ENCODE measurements around the gene MGAT4B. TPM values are rescaled to one million over a fixed set of nuclear protein-coding genes. Genes with fewer than 3 reads are reported as not detected.

The MGAT4B gene
- total RNA-seq, 1 donor from 2014 or later: 185 TPM

DNA sequence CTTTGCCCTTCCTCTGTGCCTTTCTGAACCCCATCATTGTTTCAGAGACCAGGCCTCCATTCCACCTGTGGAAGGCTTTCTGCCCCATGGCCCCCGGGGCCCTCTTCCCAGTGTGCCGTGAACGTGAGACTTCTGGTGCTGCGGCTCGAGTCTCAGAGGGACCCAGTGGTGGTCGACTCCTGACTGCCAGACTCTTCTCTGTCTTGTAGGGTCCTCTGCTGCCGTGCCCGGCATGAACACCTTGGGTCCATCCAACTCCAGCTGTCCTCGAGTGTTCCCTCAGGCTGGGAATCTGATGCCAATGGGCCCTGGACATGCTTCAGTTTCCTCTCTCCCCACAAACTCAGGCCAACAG lies 33.0 kb downstream of the MGAT4B start:
- no peak for DNase-seq (ENCODE audit: low read depth, low spot score)

DNA sequence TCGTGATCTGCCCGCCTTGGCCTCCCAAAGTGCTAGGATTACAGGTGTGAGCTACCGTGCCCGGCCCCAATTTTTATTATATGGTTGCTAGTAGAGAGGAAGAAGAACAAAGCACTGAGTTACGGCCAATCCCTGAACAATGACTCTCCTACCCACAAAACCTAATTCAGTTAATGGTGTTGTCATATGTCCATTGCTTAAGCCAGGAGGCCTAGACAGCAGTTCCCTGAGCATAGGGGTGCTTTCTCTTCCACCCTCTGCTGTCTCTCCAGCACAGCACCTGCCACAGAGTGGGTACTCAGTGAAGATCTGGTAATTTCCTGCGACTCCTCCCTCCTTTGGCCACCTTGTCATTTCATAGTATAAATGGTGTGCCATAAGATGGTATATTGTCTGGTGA lies 34.3 kb downstream of the MGAT4B start:
- DNase-seq (ENCODE audit: low read depth, low spot score): no peak

DNA sequence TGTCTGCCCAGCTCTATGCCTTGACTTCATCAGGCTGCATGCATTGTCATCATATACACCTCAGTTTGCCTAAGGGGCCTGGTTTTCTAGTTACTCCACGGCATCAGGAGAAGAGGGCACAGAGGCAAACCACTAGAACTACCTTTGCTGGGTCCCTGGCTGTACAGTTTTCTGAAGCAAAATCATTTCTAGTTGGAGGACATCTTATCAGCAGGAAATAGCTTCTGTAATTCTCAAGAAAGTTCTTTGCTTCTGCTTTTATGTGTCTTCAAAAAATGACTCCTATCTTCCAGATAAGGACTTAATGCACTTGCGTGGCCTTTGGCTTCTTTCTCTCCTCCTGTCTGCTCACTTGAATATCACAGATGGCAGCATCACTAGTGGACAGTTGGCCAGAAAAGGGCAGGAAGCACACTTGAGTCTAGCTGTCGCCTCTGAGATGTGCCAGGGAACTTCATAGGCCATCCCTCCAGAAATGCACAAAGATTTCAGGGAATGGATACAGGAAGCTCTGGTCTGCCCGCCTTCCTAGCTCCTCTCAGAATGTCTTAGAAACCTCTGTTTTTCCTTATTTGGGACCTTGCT lies 35.3 kb downstream of the MGAT4B start:
- no peak for DNase-seq (ENCODE audit: low read depth, low spot score)

DNA sequence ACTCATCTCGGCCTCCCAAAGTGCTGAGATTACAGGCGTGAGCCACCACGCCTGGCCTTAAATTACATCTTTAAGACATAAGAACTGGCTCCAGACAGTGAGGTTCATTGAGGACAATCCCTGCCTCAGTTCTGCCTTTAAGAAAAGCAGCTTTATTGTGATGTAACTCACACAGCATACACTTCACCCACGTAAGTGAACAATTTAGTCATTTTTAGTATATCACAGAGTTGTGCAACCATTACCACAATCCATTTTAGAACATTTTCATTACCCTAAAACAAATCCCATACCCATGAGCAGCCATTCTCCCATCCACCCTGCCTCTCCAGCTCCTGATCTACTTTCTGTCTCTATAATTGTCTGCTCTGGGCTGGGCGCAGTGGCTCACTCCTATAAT lies 36.9 kb downstream of the MGAT4B start:
- DNase-seq (ENCODE audit: low read depth, low spot score): no peak

DNA sequence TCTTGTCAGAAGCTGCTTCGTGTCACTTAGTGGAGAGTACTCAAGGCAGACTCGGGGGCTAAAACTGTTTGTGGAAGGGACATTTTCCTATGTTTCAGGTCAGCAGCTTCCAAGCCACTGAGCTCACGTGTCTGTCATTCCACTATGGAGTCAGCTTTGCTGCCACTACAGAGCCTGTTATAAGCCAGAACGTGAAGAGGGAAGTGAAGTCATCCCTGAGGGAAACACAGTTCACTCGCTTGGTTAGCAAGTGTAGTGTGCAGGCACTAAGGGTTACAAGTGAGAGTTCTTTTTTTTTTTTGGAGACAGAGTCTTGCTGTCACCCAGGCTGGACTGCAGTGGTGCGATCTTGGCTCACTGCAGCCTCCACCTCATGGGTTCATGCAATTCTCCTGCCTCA lies 37.4 kb downstream of the MGAT4B start:
- DNase-seq (ENCODE audit: low read depth, low spot score): no peak

DNA sequence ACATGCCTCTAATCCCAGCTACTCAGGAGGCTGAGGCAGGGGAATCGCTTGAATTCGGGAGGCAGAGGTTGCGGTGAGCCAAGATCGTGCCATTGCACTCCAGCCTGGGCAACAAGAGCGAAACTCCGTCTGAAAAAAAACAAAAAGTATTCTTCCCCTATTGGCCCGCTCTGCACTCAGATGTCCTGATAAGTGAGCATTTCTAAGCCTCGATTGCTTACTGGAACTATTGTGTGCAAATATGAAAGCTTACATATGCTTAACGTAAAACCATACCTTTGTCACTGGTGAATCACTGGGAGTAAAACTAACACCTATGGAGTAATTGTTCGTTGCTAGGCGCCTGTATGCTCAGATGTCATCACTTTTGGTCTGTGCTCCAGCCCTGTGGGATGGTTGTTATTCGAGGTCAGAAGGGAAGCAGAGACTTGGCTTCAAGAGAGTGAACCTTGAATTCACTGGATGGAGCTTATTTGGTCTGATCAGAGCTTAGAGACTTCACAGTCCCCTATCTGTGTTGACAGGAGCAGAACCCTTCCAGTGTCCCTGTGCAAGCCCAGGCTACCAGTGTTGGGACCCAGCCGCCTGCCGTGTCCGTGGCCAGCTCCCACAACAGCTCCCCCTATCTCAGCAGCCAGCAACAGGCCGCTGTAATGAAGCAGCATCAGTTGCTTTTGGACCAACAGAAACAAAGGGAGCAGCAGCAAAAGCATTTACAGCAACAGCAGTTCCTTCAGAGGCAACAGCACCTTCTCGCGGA lies 38.2 kb downstream of the MGAT4B start:
- DNase-seq (ENCODE audit: low read depth, low spot score): no peak

DNA sequence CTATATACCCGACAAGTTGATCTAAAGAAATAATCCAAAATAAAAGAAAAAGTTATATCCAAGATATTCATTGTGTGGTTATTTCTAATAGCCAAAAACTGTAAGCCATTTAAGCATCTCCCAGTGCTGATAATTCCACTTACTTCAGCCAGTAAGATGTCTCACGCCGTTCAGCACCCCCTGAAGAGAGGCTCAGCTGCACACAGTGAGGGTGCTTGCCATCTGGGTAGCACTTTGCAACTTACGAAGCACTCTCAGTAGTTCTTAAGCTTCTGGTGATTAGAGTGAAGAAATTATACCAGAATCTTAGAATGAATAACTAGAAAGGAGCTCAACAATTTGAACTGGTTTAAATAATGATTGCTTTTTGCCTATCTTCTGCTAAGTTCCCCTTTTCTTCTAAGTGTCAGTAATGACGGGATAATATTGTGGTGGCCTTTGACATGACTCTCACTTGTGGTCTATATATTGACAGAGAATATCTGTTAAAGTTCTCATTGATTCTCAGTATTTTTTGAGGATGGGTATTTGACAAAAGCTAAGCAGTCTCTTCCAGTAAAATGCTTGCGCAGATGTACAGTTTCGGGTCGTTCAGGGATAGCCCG lies 39.1 kb downstream of the MGAT4B start:
- no peak for DNase-seq (ENCODE audit: low read depth, low spot score)

DNA sequence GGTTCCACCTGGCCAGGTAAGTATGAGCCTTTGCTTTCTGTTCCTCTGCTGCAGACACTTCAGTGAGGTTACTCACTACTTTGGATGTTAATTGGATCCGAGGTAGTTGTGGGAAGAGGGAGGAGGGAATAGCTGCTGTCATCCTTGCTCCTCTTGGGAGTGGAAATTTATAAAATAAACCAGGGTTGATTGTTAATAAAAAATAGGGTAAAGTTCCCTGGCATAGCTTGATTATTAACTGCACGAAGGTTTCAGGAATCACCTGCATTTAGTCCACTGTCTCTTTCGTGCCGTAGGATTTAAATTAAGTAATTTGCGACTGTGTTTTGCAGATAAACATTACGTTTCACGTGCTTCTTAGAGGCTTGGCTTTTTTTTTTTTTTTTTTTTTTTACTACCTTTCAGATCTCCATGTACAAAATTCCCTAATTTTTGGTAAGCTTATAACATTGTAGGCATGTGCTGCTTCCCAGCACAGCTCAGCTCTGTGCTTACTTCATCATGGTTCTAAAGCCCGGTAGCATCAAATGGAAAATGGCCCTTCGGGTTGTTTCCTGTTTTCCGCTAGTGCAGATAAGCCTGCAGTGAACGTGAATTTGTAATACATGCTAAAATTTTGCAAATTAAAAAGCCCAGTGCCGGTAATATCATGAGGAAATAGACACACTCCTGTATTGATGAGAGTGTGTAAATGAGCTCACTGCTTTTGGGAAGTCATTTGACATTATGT lies 39.8 kb downstream of the MGAT4B start:
- no peak for DNase-seq (ENCODE audit: low read depth, low spot score)

DNA sequence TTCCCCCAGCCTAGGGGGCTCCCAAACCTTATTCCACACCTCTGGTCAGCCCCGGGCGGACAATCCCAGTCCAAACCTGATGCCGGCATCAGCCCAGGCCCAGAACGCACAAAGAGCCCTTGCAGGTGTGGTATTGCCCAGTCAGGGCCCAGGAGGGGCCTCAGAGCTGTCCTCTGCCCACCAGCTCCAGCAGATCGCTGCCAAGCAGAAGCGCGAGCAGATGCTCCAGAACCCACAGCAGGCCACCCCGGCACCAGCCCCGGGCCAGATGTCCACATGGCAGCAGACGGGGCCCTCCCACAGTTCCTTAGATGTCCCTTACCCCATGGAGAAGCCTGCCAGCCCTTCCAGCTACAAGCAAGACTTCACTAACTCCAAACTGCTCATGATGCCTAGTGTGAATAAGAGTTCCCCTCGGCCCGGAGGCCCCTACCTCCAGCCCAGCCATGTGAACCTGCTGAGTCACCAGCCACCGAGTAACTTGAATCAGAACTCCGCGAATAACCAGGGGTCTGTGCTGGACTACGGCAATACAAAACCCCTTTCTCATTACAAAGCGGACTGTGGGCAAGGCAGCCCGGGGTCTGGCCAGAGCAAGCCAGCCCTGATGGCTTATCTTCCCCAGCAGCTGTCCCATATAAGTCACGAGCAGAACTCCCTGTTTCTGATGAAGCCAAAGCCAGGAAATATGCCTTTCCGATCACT lies 40.5 kb downstream of the MGAT4B start:
- peak; percentile 27 for DNase-seq (ENCODE audit: low read depth, low spot score)

DNA sequence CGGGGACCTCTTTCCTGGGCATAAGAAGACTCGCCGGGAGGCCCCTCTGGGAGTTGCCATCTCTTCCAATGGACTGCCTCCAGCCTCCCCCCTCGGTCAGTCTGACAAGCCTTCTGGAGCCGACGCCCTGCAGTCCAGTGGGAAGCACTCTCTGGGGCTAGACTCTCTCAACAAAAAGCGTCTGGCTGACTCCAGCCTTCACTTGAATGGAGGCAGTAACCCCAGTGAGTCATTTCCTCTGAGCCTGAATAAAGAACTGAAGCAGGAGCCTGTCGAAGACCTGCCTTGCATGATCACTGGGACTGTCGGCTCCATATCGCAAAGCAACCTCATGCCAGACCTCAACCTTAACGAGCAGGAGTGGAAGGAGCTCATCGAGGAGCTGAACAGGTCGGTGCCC lies 41.3 kb downstream of the MGAT4B start:
- peak; percentile 75 for DNase-seq (ENCODE audit: low read depth, low spot score)

DNA sequence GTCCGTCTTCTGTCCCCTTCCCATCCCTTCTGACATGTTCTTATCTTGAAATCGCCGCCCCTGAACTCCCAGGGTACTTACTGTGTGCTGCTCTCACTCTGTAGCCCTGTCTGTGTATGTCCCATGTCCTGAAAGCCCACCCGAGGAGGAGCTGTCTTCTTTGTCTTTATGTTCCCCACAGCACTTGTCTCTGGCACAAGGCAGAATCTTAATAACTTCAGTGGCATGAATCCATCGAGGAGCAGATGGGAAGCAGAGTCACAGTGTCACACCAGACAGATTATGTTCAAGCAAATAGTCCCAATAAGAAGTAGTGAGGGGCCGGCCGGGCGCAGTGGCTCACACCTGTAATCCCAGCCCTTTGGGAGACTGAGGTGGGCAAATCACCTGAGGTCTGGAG lies 42.6 kb downstream of the MGAT4B start:
- DNase-seq (ENCODE audit: low read depth, low spot score): no peak

DNA sequence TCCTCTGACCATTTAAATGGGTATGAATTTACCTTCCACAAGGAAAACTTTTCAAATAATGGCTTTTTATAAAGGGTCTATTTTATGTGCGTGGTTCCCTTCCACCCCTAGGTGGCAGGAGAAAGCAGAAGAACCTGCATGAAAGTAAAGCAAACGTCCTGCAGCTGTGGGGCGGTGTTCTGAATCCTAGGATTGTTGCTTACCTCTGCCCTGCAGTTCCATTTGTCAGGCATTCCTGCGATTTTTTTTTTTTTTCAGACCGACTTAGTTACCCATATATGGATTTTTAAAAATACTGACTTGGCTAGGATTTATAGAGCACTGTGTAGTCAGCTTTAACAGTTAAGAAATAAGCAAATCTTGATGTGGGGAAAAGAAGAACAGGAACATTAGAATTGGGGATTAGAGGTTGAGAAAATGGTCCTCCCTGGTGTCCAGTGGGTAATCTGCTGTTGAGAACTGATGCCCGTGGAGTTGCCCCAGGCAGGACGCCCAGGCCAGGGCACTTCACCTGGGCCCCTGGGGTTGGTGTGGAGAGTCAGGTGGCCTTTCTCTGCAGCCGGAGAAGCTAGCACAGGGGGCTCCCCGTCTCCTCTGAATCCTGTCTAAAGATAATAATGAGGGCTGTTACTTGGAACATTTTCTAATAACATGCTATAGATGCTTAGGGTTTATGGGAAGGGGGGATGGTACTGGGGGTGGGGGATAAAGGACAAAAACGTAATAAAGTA lies 43.3 kb downstream of the MGAT4B start:
- DNase-seq (ENCODE audit: low read depth, low spot score): peak; percentile 52

DNA sequence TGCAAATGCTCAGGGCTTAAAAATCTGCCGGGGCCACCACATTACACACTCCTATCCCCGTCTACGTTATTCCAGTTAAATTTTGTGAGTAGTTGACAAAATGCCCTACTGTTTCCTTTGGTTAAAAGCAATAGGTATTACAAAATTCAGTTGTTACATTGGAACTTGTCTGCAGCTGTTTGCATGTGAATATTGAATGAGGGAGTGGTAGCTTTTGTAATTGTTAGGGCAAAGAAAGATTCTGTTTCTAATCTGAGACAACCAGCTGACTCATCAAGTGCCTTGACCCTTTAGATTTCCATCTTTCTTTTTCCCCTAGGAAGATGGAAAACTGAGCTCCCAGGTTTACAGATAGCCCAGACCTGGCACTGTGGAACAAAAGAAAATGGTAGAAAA lies 43.9 kb downstream of the MGAT4B start:
- no peak for DNase-seq (ENCODE audit: low read depth, low spot score)

DNA sequence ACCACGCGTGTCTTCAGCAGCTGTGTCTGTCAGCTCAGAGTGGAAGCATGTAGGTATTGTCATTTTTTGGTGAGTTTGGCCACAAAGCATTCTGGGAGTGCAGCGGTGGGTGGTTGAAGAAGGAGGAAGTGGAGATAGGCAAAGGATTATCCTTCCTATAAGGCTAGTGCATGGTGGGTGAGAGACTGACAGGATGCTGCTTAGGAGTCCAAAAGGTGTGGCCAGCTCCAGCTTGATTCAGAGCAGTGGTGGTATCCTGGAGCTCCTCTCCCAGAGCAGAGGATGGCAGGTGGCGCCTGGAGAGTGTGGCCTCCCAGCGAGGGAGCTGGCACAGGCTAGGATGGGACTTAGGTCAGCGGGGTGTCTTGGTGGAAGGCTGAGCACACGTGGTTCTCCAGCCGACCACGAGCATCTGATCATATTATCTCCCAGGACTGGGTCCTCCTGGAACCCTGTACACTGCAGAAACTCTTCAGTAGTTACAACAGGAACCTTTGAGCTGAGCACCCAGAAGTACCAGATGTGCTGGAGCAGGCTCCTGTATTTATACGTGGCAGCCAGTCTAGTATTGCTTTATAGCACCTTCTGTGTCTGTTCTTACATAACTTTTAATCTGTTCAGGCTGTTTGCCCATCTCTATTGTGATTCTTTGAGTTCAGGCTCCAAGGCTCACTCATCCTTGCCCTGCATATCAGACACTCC lies 44.4 kb downstream of the MGAT4B start:
- no peak for DNase-seq (ENCODE audit: low read depth, low spot score)

DNA sequence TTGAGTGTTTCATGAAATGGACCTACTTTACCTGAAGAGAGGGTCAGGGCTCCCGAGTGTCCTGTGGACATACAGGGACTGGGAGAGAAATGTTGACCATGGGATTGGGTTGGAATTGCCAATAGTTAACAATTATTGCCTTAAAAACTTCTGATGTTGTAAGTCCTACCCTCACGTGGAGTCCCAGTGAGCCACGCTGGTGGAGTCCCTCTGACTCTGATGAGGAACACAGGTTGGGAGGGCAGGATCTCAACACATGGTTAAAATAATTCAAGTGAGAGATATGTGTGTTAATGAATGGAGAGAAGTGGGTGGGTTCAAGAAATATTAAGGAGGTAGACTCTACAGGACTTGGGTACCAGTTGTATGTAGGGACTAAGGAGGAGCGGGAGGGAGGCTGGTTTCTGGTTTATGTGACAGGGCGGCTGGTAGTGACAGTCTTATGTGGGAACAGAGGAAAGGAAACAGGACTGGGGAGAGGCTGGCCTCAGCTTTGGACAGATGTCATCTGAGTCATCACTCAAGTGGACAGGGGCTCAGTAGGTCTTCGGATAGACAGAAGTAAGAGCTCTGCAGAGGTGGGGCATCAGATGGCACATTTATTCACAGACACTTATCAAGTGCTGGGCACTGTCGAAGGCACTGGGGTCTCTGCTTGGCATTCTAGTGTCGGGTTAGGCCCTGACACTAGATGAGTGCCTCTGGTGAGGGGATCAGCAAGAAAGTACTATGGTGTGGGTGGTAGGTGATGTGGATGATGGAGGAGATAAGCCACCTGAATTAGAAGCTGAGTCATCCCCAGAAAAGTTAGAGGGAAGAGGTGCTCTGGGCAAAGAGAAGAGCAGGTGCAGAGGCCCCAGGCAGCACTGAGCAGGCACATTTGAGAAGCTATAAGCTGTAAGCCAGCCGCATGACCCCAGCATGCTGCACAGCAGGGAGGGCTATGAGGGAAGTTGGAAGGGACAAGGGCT lies 46.8 kb downstream of the MGAT4B start:
- no peak for DNase-seq (ENCODE audit: low read depth, low spot score)

DNA sequence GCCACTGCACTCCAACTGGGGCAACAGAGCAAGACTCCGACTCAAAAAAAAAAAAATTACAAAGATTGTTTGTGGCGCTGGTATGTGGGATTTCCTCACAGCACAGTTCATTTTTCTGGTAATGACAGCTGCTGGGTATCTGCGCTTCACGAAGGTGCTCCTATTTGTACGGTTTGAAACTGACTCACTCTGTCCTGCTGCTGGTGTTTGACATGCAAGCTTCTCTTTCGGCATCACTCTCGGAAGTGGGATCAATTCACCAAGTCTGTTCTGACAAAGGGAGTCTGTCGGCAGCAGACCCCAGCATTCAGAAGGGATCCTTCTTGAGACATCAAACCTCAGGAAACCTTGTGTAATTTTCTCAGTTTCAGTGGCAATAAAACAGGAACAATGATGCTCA lies 47.7 kb downstream of the MGAT4B start:
- DNase-seq (ENCODE audit: low read depth, low spot score): no peak

DNA sequence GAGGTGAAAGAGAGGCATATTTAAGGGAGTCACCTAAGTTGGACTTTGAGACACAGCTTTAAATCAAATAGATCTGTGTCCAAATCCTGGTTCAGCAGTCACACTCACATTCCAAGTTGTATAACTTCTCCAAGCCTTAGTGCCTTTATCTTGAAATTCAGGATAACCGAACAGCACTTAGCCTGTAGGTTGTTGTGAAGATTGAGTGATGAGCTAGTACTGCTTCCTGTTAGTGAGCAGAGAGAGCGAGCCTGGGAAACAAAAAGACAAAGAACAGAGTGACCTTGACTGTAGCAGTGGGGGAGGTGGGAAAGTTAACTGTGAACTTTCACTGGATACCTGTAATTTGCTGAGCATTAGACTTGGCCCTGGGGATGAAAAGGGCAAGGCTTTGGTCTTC lies 51.6 kb downstream of the MGAT4B start:
- no peak for DNase-seq (ENCODE audit: low read depth, low spot score)

DNA sequence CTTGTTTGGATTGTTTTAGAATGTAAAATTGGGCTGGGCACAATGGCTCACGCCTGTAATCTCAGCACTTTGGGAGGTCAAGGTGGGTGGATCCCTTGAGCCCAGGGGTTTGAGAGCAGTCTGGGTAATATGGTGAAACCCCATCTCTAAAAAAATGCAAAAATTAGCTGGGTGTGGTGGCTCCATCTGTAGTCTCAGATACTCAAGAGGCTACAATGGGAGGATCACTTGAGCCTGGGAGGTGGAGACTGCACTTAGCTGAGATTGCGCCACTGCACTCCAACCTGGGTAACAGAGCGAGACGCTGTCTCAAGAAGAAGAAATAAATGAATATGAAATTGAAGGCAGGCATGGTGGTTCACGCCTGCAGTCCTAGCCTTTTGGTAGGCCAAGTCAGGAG lies 52.7 kb downstream of the MGAT4B start:
- no peak for DNase-seq (ENCODE audit: low read depth, low spot score)

DNA sequence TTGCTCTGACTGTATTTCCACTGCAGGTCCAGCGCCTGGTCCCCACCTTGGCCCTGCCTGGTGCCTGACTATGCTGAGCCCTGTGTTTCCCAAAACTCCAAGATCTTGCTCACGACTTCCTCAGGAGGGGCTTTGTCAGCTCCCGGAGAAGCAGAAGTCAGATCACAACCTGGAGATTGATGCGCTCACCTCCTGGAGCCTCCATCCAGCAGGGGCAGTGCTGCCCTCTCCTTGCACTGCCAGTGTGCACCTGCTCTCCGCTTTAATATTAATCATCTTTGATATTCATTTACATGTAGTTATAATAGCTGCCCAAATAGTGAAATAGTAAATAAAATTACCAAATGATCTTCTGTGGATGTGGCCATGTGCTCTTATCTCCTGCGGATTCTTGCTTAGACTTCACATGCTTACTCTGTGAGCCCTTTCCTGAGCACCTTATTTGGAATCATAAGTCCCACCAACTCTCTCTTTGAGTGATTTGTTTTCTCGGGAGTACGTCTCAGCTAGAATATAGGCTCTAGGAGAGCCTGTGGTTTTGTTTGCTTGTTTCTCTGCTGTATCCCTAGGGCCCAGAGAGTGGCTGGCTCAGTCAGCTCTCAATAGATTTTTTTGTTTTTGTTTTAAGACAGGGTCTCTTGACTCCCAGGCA lies 56.7 kb downstream of the MGAT4B start:
- no peak for DNase-seq (ENCODE audit: low read depth, low spot score)

Data from pulmonary artery endothelial cell (primary cell).